GM12878 (cell line): ENCODE data around the gene ZNF841. TPM values are rescaled to one million over a fixed set of nuclear protein-coding genes. Genes with fewer than 3 reads are reported as not detected.
A peak's percentile ranks its signal among the peaks of the same experiment; 100 is the strongest.

Experiments used
- ATAC-seq: fragments of 200-7000 bp; cut with Tn5 transposase; 3 replicates; pipeline ENCODE4 v1.9.1; 2020; ENCODE audit warnings: mild to moderate bottlenecking, moderate library complexity
- BruUV-seq: library from RNA; stranded (reverse); fragments of 400-500 nt; replicated peaks from 2 replicates; lab custom pipeline; 2021; lab: Mats Ljungman, UMichigan
- CTCF ChIA-PET: fragments of 300-600 bp; sonication (Branson Sonifier 250); formaldehyde crosslinking; extraction: SDS; loops from one replicate; lab custom pipeline; 2021; ENCODE audit warnings: inconsistent platforms; lab: Yijun Ruan, JAX
- POLR2A ChIA-PET: fragments of 350-600 bp; formaldehyde crosslinking; extraction: SDS; loops from one replicate; lab custom pipeline; 2021; ENCODE audit warnings: inconsistent platforms; lab: Charles Lee
- RAD21 ChIA-PET: fragments of 300-600 bp; sonication (Branson Sonifier 250); formaldehyde crosslinking; loops from one replicate; lab custom pipeline; 2023; ENCODE audit warnings: antibody characterized with exemption; ENCODE audit not compliant: unreplicated experiment; lab: Charles Lee
- SMC1A ChIA-PET: fragments of 300-600 bp; sonication (Branson Sonifier 250); formaldehyde crosslinking; loops from one replicate; lab custom pipeline; 2023; ENCODE audit not compliant: unreplicated experiment, uncharacterized antibody; lab: Charles Lee
- DNase-seq: peaks from one replicate; pipeline ENCODE4 v3.0.0-alpha.2; 2011; ENCODE audit warnings: low read depth, low spot score
- FAIRE-seq: peaks from 3 replicates; lab custom pipeline; 2011; peaks lifted over from hg19 to GRCh38; lab: Jason Lieb, UNC
- H2AFZ ChIP-seq: 2 replicates; pipeline ENCODE4 v1.6.0; 2011; ENCODE audit warnings: low read depth, low read length, control low read depth; ENCODE audit not compliant: control insufficient read depth
- H3K27ac ChIP-seq: 2 replicates; pipeline ENCODE4 v1.5.1; 2011; ENCODE audit warnings: control low read depth; ENCODE audit not compliant: control insufficient read depth, insufficient read depth
- H3K27me3 ChIP-seq, 2 experiments: replicated peaks in 1 of 2; 2 replicates each; pipeline versions ENCODE4 v1.6.0 to v1.6.1; 2011; ENCODE audit warnings: low read length in 1 of 2; ENCODE audit not compliant: control insufficient read depth in 2 of 2, insufficient read depth in 2 of 2
- H3K36me3 ChIP-seq, 2 experiments: 2 replicates each; pipeline ENCODE4 v1.5.1; 2011; ENCODE audit warnings: low read length in 1 of 2; ENCODE audit not compliant: control insufficient read depth in 2 of 2, insufficient read depth in 2 of 2
- H3K4me1 ChIP-seq: 2 replicates; pipeline ENCODE4 v1.6.1; 2011; ENCODE audit warnings: mild to moderate bottlenecking, low read length, moderate library complexity, mixed read lengths; ENCODE audit not compliant: control insufficient read depth, insufficient read depth
- H3K4me2 ChIP-seq: 2 replicates; pipeline ENCODE4 v1.6.0; 2011; ENCODE audit warnings: control low read depth; ENCODE audit not compliant: control insufficient read depth, insufficient read depth
- H3K4me3 ChIP-seq: fragments of 200-600 bp; sonication (generic); 2 replicates; pipeline ENCODE4 v1.5.1; 2016
- H3K79me2 ChIP-seq: 2 replicates; pipeline ENCODE4 v1.6.0; 2011; ENCODE audit warnings: low read length; ENCODE audit not compliant: control insufficient read depth, insufficient read depth
- H3K9ac ChIP-seq: 2 replicates; pipeline ENCODE4 v1.8.0; 2011; ENCODE audit warnings: low read length, control low read depth, mixed read lengths; ENCODE audit not compliant: control insufficient read depth, insufficient read depth
- H3K9me3 ChIP-seq: replicated peaks from 3 replicates; pipeline ENCODE4 v1.5.1; 2011; ENCODE audit warnings: mild to moderate bottlenecking, low read length; ENCODE audit not compliant: control insufficient read depth, insufficient read depth
- H4K20me1 ChIP-seq: 2 replicates; pipeline ENCODE4 v1.6.0; 2011; ENCODE audit not compliant: control insufficient read depth, insufficient read depth
- IRF4 ChIP-seq: IDR thresholded peaks from 2 replicates; pipeline ENCODE4 v1.6.1; 2011; ENCODE audit warnings: low read depth, low read length
- MEF2A ChIP-seq: IDR thresholded peaks from 2 replicates; pipeline ENCODE4 v1.6.1; 2011; ENCODE audit warnings: low read depth, mild to moderate bottlenecking, low read length, moderate library complexity; ENCODE audit not compliant: insufficient read depth
- MYB ChIP-seq: fragments of 150-350 bp; IDR thresholded peaks from 2 replicates; pipeline ENCODE4 v1.6.1; 2014; ENCODE audit warnings: mild to moderate bottlenecking, low read depth, low read length, borderline replicate concordance
- RBBP5 ChIP-seq: fragments of 200-600 bp; sonication (generic); conservative IDR thresholded peaks from 2 replicates; pipeline ENCODE4 v1.6.1; 2016
- SKIL ChIP-seq: fragments of 450-650 bp; IDR thresholded peaks from 2 replicates; pipeline ENCODE4 v1.6.1; 2017; ENCODE audit warnings: mild to moderate bottlenecking, low read depth, inconsistent platforms; ENCODE audit not compliant: poor library complexity, severe bottlenecking
- SMAD1 ChIP-seq: fragments of 450-650 bp; IDR thresholded peaks from 2 replicates; pipeline ENCODE4 v1.6.1; 2018; ENCODE audit warnings: mild to moderate bottlenecking, low read depth; ENCODE audit not compliant: partially characterized antibody
- SP1 ChIP-seq: IDR thresholded peaks from one replicate; pipeline ENCODE4 v1.6.1; 2011; ENCODE audit warnings: low read depth, low read length
- TBL1XR1 ChIP-seq: IDR thresholded peaks from 2 replicates; pipeline ENCODE4 v1.6.1; 2012; ENCODE audit warnings: low read depth, low read length, improper control_type of control experiment
- WGBS: methylation state at CpG from one replicate; pipeline ENCODE4 v1.1.6; 2016; ENCODE audit warnings: low lambda C conversion rate; ENCODE audit not compliant: insufficient replicate concordance, insufficient coverage; ENCODE audit errors: missing lambda C conversion rate; 5-methylcytosine and 5-hydroxymethylcytosine counted together
- in situ Hi-C: fragments of 300-500 bp; cut with MboI; formaldehyde crosslinking; loops from 9 replicates; pipeline ENCODE4 v1.14.3; 2018; ENCODE audit warnings: mixed read lengths
- intact Hi-C: fragments of 100-400 bp; cut with micrococcal nuclease; formaldehyde crosslinking; loops from one replicate; pipeline ENCODE4 v1.14.2; 2022; ENCODE audit not compliant: unreplicated experiment
- polyA plus RNA-seq, 11 experiments: library from polyadenylated mRNA; depleted of rRNA in 4 of 11; unstranded in 6 of 11; stranded (reverse) in 5 of 11; fragments of >200 nt; fragmentation: Nextera tagmentation in 4 of 11; fragmentation: Illumina TruSeq in 1 of 11; extraction: Ambion mirVana in 4 of 11; extraction: Trizol in 1 of 11; gene quantifications; 1 replicate in 1 of 11; 2 replicates in 10 of 11; pipeline versions ENCODE4 v1.2.1 to v1.2.3, GENCODE V29; 2011 to 2016; ENCODE audit warnings: inconsistent platforms in 2 of 11, missing spikeins in 2 of 11, low read depth in 1 of 11
- total RNA-seq, 4 experiments: library from RNA; depleted of rRNA in 3 of 4; stranded (reverse); fragments of >200 nt in 3 of 4; fragmentation: Illumina TruSeq in 1 of 4; extraction: Trizol in 1 of 4; gene quantifications; 2 replicates each; pipeline versions ENCODE4 v1.2.1 to v1.2.3, GENCODE V29; 2013 to 2021
- TF ChIP-seq, protein P1 (sequence below): IDR thresholded peaks from 2 replicates; pipeline ENCODE4 v1.6.1; 2012; ENCODE audit warnings: mild to moderate bottlenecking, low read depth, low read length
- TF ChIP-seq, protein P2 (sequence below): IDR thresholded peaks from 2 replicates; pipeline ENCODE4 v1.6.1; 2012; ENCODE audit warnings: low read depth, low read length, improper control_type of control experiment
- TF ChIP-seq, protein P3 (sequence below): fragments of 150-350 bp; IDR thresholded peaks from 2 replicates; pipeline ENCODE4 v1.6.1; 2016; ENCODE audit warnings: low read depth, low read length

Gene ZNF841
- total and polyA plus RNA-seq, 10 of the 15 experiments (the other 5 are each of a cell fraction or from before 2014, with no cell fraction given) = 1.4 to 15.0 (median 8.2) TPM

- peaks cover 17% of the 10 kb centered on the region for H3K9me3 ChIP-seq
- H3K27ac ChIP-seq = peak within 1 kb of the TSS; percentile 97
- 2% methylated on average over 60 of the region's 60 CpGs for WGBS
- H4K20me1 ChIP-seq = no peaks in the 10 kb centered on the region
- peak within 1 kb of the TSS; percentile 92 for H3K4me2 ChIP-seq
- DNase-seq (peak; percentile 64), FAIRE-seq (peak; percentile 88), ATAC-seq (peak; percentile 96)
- no peaks in the 10 kb centered on the region for H3K27me3 ChIP-seq
- ChIA-PET RAD21 (interaction anchor here (1.1 to 1.9 kb wide), 2 partner anchors 20 to 141 kb away, joined by 3 to 7 read pairs; partner anchors contain the start of genes PPP2R1A and ZNF614), POLR2A (interaction anchor here (0.6 kb wide), 2 partner anchors 12 to 35 kb away, joined by 3 to 5 read pairs; no protein-coding TSS in a partner anchor), CTCF (interaction anchor here (0.9 to 1.1 kb wide), 2 partner anchors 14 to 26 kb away, joined by 3 read pairs; no protein-coding TSS in a partner anchor), SMC1A (no interaction called here)
- in situ Hi-C loops (no loop called here), intact Hi-C loops (loop anchor here (1.0 to 10.0 kb wide), 2 partner anchors 21 to 124 kb away; partner anchors contain the start of genes ZNF613 and ZNF614)
- peak within 1 kb of the TSS; percentile 76 for H3K4me3 ChIP-seq
- BruUV-seq = TSS peak; percentile 97
- peak within 1 kb of the TSS; percentile 99 for H2AFZ ChIP-seq
- H3K9ac ChIP-seq = peak within 1 kb of the TSS; percentile 93
- H3K36me3 ChIP-seq = peaks cover 0 to 12% of the 10 kb centered on the region in 2 experiments; a peak in 2 of 4 replicates
- H3K79me2 ChIP-seq = peaks cover 4% of the 10 kb centered on the region
- H3K4me1 ChIP-seq = no peaks in the 10 kb centered on the region
- TF ChIP-seq IRF4 (no peak), TBL1XR1 (no peak), RBBP5 (no peak), SMAD1 (no peak), MYB (no peak), SP1 (no peak), SKIL (no peak), MEF2A (no peak)
- TF ChIP-seq, protein P1, sequence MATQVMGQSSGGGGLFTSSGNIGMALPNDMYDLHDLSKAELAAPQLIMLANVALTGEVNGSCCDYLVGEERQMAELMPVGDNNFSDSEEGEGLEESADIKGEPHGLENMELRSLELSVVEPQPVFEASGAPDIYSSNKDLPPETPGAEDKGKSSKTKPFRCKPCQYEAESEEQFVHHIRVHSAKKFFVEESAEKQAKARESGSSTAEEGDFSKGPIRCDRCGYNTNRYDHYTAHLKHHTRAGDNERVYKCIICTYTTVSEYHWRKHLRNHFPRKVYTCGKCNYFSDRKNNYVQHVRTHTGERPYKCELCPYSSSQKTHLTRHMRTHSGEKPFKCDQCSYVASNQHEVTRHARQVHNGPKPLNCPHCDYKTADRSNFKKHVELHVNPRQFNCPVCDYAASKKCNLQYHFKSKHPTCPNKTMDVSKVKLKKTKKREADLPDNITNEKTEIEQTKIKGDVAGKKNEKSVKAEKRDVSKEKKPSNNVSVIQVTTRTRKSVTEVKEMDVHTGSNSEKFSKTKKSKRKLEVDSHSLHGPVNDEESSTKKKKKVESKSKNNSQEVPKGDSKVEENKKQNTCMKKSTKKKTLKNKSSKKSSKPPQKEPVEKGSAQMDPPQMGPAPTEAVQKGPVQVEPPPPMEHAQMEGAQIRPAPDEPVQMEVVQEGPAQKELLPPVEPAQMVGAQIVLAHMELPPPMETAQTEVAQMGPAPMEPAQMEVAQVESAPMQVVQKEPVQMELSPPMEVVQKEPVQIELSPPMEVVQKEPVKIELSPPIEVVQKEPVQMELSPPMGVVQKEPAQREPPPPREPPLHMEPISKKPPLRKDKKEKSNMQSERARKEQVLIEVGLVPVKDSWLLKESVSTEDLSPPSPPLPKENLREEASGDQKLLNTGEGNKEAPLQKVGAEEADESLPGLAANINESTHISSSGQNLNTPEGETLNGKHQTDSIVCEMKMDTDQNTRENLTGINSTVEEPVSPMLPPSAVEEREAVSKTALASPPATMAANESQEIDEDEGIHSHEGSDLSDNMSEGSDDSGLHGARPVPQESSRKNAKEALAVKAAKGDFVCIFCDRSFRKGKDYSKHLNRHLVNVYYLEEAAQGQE = no peak
- TF ChIP-seq, protein P2, sequence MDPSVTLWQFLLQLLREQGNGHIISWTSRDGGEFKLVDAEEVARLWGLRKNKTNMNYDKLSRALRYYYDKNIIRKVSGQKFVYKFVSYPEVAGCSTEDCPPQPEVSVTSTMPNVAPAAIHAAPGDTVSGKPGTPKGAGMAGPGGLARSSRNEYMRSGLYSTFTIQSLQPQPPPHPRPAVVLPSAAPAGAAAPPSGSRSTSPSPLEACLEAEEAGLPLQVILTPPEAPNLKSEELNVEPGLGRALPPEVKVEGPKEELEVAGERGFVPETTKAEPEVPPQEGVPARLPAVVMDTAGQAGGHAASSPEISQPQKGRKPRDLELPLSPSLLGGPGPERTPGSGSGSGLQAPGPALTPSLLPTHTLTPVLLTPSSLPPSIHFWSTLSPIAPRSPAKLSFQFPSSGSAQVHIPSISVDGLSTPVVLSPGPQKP = no peak
- TF ChIP-seq, protein P3, sequence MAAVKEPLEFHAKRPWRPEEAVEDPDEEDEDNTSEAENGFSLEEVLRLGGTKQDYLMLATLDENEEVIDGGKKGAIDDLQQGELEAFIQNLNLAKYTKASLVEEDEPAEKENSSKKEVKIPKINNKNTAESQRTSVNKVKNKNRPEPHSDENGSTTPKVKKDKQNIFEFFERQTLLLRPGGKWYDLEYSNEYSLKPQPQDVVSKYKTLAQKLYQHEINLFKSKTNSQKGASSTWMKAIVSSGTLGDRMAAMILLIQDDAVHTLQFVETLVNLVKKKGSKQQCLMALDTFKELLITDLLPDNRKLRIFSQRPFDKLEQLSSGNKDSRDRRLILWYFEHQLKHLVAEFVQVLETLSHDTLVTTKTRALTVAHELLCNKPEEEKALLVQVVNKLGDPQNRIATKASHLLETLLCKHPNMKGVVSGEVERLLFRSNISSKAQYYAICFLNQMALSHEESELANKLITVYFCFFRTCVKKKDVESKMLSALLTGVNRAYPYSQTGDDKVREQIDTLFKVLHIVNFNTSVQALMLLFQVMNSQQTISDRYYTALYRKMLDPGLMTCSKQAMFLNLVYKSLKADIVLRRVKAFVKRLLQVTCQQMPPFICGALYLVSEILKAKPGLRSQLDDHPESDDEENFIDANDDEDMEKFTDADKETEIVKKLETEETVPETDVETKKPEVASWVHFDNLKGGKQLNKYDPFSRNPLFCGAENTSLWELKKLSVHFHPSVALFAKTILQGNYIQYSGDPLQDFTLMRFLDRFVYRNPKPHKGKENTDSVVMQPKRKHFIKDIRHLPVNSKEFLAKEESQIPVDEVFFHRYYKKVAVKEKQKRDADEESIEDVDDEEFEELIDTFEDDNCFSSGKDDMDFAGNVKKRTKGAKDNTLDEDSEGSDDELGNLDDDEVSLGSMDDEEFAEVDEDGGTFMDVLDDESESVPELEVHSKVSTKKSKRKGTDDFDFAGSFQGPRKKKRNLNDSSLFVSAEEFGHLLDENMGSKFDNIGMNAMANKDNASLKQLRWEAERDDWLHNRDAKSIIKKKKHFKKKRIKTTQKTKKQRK = no peak
Measured at GRCh38 chr19:52048555-52049501, 46.7 kb downstream of the ZNF841 start, which contains the start of gene ZNF432. Gene ZNF432, minus strand, starts transcription at chr19:52048838. Its CDS starts 1,970 bp downstream, at chr19:52046868.
